Globus pallidus (tissue), 1 donor: ENCODE results near the gene PINK1.
"Not testable (repeated sequence)": the region's sequence is repeated elsewhere in the genome, so short reads cannot be mapped to it uniquely, and the experiment has no call there.

ENCODE experiments used
- DNase-seq: peaks from one replicate; pipeline ENCODE4 v3.0.0-alpha.2; 2015; ENCODE audit warnings: low spot score

PINK1 gene

GRCh38 chr1:20633190-20634064 lies at the start of gene PINK1:
Gene PINK1, plus strand, starts transcription at chr1:20633458. Its CDS starts 91 bp downstream, at chr1:20633549.
- DNase-seq, result peak; percentile 62

DNA sequence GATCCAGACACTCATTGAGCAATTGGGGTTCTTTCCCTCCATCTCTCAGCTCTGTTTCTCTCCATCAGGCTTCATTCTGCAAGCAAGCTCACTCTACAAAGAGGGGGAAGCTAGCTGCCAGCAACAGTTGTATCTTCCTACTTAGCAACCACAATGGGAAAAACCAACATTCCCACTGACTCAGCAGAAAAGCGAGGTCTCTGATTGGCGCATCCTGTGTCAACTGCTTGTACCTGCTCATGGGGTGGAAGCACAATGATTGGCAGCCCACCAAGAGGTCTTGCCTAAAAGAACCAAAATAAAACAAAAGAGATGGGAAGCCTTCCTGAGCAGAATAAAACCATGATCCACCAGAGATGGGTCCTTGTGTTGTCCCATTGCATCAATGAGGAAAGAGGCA lies 48.4 kb upstream of the PINK1 start:
- DNase-seq, result no peak

DNA sequence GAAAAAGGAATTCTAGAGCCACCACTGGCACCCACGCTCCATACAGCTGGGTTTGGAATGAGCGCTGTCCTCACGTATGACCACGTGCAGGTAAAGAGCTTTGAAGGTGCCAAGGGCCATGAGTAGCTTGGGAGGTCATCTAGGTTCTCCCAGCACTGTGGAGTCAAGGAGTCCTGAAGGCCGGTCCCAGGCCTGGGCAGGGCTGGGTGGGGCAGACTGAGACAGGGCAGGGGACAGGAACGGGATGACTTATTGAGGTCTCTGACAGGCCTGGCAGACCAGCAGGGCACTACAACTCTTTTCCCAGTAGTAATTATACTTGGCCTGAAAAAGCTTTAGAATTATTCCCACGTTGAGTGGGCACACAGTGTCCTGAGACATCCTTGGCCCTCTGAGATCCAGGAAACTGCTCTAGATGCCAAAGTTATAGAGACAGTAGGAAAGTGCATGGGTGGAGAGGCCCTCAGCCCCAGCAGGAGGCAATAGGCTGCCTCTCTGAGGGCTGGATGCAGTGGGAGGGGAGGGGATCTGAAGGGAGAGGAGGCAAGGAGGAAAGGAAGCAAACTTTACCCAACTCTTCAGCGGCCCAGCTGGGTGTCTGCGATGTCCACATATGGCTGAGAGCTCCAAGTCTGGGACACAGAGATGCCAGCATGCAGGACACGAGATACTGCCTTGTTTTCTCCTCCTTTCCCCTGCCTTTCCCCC lies 46.2 kb upstream of the PINK1 start:
- no peak for DNase-seq

DNA sequence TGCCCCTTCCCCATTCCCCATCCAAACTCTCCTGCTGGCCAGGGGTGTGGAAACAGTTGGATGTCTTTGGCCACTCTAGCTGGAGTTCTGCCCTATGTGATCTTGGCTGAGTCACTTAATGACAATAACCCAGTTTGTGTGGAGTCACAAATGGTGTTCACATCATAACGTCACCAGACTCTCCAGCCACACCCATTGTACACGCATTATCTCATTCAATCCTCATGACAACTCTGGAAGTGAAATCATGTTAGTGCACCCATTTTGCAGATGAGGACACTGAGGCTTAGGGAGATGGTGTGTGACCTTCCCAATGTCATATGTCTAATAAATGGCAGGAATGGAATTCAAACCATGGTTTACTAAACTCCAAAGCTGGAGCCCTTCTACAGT lies 45.6 kb upstream of the PINK1 start:
- no peak for DNase-seq

DNA sequence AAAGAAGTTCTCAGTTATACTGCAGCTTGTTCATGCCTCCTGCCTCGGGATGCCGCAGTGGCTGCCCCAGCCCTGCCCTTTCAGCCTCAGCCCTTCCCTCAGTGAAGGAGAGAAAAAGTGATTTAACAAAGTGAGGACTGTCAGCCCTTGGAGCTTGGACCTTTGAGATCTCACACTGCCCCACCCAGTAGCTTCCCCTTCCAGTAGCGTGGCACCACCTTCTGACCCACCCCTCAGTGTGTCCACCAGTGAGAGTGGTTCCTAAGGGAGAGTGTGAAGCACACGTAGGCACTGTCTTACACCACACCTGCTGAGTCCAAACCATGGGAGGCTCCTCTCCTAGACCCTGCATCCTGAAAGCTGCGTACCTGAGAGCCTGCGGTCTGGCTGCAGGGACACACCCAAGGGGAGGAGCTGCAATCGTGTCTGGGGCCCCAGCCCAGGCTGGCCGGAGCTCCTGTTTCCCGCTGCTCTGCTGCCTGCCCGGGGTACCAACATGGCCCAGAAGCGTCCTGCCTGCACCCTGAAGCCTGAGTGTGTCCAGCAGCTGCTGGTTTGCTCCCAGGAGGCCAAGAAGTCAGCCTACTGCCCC lies 44.5 kb upstream of the PINK1 start, which contains the start of gene CDA:
CDA (plus strand) TSS at position 464 of the 592 bp plus-strand sequence; CDS start at position 497, 33 bp downstream.
- DNase-seq, result no peak

- DNase-seq, result no peak
Measured at GRCh38 chr1:20589331-20590278, 43.7 kb upstream of the PINK1 start.

GRCh38 chr1:20590306-20590777 lies 42.9 kb upstream of the PINK1 start:
- no peak for DNase-seq

DNA sequence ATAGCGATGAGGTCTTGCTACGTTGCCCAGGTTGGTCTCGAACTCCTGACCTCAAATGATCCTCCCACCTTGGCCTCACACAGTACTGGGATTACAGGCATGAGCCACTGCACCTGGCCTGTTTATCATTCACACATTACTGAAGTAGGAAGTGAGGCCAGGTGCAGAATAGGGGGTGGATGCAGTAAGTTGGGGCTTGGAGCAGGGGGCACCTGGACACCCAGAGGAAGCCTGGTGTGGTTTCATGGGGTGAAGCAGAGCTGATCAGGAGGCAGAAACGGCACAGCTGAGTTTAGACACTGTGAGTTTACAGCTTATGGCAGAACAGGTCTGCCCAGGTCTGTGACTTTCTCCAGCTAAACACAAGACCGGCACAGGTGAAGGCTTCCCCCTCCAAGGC lies 39.5 kb upstream of the PINK1 start:
- no peak for DNase-seq

GRCh38 chr1:20594746-20595145 lies 38.5 kb upstream of the PINK1 start:
- no peak for DNase-seq

GRCh38 chr1:20596106-20596505 lies 37.2 kb upstream of the PINK1 start:
- DNase-seq, result no peak

- DNase-seq, result no peak
Measured at GRCh38 chr1:20597650-20598049, 35.6 kb upstream of the PINK1 start.

DNA sequence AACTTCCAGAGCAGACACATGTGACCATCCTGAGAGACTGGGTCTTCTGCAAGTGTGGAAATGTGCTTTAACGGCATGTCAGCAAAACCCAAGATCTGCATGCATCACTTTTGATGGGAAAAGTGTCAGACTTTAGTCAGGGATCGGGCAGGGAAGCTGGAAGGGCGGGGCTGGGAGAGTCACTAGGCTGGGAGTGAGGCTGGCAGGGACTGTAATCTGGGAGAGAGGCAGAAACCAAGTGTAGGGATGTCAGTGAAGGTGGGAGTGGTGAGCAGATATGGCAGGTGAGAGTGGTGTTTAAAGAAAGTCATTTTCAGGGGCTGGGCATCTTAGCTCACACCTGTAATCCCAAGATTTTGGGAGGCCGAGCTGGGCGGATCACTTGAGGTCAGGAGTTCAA lies 33.1 kb upstream of the PINK1 start:
- DNase-seq, result no peak

GRCh38 chr1:20601129-20601825 lies 32.0 kb upstream of the PINK1 start:
- no peak for DNase-seq

DNA sequence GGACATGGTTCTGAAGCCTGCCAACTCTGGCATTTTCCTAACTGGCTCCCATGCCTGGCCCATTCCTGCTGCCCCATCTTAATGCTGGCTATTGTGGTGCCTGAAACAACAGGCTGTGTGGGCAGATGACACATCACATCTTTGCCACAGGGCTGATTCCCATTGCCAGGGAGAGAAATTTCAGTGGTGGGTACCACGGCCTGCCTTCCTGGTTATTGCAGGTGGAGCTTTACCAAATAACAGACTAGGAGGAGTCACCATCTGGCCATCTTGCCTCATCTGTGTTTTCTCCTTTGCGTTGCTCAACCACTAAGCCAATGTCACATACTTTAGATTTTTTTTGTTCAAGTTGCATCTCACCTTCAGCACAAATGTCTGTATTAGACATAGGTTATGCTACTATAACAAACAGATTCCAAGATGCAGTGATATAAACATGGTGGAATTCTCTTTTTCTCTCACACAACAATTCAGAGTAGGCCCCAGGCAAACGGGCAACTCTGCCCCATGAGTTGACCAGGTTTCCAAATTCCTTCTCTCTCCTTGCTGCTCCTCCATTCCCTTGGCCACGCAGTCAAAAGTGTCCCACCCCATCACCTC lies 30.3 kb upstream of the PINK1 start:
- no peak for DNase-seq

GRCh38 chr1:20603504-20604464 lies 29.5 kb upstream of the PINK1 start:
- no peak for DNase-seq

- no peak for DNase-seq
Measured at GRCh38 chr1:20604678-20605077, 28.6 kb upstream of the PINK1 start.

- not testable (repeated sequence) for DNase-seq
Measured at GRCh38 chr1:20606801-20607570, 26.3 kb upstream of the PINK1 start.

DNA sequence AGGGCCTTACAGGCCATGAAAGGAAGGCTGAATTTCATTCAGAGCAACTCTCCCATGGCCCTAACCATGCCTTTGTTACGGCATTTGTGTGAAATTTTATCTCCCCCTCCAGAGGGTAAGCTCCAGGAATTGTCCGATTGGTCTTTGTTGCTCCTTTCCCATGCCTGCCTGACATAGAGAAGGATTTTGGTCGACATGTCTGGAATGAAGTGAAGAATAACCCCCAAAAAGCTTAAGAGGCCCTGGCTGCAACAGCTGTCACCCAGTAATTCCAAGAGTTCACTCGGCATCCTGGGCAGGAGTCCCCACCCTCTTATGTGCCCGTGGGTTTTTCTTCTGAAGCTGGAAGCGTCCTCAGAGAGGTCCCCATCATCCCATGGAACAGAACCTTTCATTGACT lies 23.7 kb upstream of the PINK1 start:
- DNase-seq, result no peak

DNA sequence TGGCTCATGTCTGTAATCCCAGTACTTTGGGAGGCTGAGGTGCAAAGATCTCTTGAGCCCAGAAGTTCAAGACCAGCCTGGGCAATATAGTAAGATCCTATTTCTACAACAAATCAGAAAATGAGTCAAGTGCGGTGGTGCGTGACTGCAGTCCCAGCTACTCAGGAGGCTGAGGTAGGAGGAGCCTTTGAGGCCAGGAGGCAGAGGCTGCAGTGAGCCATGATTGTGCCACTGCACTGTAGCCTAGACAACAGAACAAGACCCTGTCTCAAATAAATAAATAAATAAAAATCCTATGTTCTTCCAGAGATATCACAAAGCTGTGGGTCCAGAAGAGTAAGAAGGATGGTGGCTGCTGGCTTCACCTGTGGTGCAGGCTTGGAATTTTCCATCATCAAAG lies 22.3 kb upstream of the PINK1 start:
- no peak for DNase-seq
